Omental fat pad (tissue), 4 donors: ENCODE results near the gene SCPEP1. TPM values are rescaled to one million over a fixed set of nuclear protein-coding genes. Genes with fewer than 3 reads are reported as not detected.
"Not testable (repeated sequence)": the region's sequence is repeated elsewhere in the genome, so short reads cannot be mapped to it uniquely, and the experiment has no call there.

ENCODE experiments used
- ATAC-seq: fragments of 150-250 bp; one replicate; pipeline ENCODE4 v1.9.1; 2016; ENCODE audit warnings: mild to moderate bottlenecking, moderate library complexity; ENCODE audit not compliant: low FRiP score
- DNase-seq: peaks from one replicate; pipeline ENCODE4 v3.0.0-alpha.2; 2019; ENCODE audit warnings: low spot score
- CTCF ChIP-seq, 3 donors: fragments of 450-650 bp; IDR thresholded peaks; one replicate each; pipeline ENCODE4 v1.5.1; 2016 to 2017; ENCODE audit warnings: antibody characterized with exemption in 3 of 3, mild to moderate bottlenecking in 3 of 3, moderate library complexity in 2 of 3
- total RNA-seq, 4 donors: library from RNA; depleted of rRNA; stranded (reverse); fragments of >200 nt; gene quantifications; one replicate each; pipeline ENCODE4 v1.1.0, GENCODE V29; 2016

The SCPEP1 gene
- total RNA-seq, 4 donors from 2014 or later, result 59.6 to 80.9 (median 69.1) TPM

GRCh38 chr17:56934280-56934679 lies 43.7 kb upstream of the SCPEP1 start:
- ATAC-seq (no peak), DNase-seq (no peak)
- TF ChIP-seq CTCF (IDR thresholded peaks at IDR 0.05), result no peak

- no peak for ATAC-seq
- TF ChIP-seq CTCF (IDR thresholded peaks at IDR 0.05), result no peak
These were observed 42.5 kb upstream of the SCPEP1 start for GRCh38 chr17:56935461-56935860.

GRCh38 chr17:56936697-56937322 lies 41.1 kb upstream of the SCPEP1 start:
- ATAC-seq (no peak), DNase-seq (no peak)
- TF ChIP-seq CTCF (IDR thresholded peaks at IDR 0.05), result no peak

More at GRCh38 chr17:56935461-56935860, 42.5 kb upstream of the SCPEP1 start:
- no peak for DNase-seq

- ATAC-seq (no peak), DNase-seq (no peak)
- no peak for TF ChIP-seq CTCF (IDR thresholded peaks at IDR 0.05)
These were observed 40.2 kb upstream of the SCPEP1 start for GRCh38 chr17:56937687-56938086.

- not testable (repeated sequence) for ATAC-seq, DNase-seq
These were observed 39.7 kb upstream of the SCPEP1 start for GRCh38 chr17:56938206-56938605.

- ATAC-seq (peak; percentile 71), DNase-seq (no peak)
- TF ChIP-seq CTCF (IDR thresholded peaks at IDR 0.05), result peak in 1 of 3 donors; percentile 45
These were observed 38.0 kb upstream of the SCPEP1 start for GRCh38 chr17:56939869-56940484.

- no peak for DNase-seq
- ATAC-seq, result no peak
- TF ChIP-seq CTCF (IDR thresholded peaks at IDR 0.05), result no peak
These were observed 34.3 kb upstream of the SCPEP1 start for GRCh38 chr17:56943505-56944125.
